Brain microvascular endothelial cell (primary cell): ENCODE results near the gene EVC.

Experiments used
- DNase-seq: peaks from one replicate; pipeline ENCODE4 v3.0.0-alpha.2; 2020
- H3K27ac ChIP-seq: fragments of 250-450 bp; sonication (Bioruptor Pico); 2 replicates; pipeline ENCODE4 v1.5.1; 2020; ENCODE audit warnings: mild to moderate bottlenecking, moderate library complexity
- H3K27me3 ChIP-seq: fragments of 250-450 bp; sonication (Bioruptor Pico); replicated peaks from 2 replicates; pipeline ENCODE4 v1.5.1; 2020; ENCODE audit warnings: mild to moderate bottlenecking
- H3K36me3 ChIP-seq: fragments of 250-450 bp; sonication (Bioruptor Pico); replicated peaks from 2 replicates; pipeline ENCODE4 v1.5.1; 2020; ENCODE audit warnings: mild to moderate bottlenecking
- H3K4me3 ChIP-seq: 2 replicates; pipeline ENCODE4 v1.5.1; 2011; ENCODE audit warnings: low read depth, mild to moderate bottlenecking, control low read depth, low read length, moderate library complexity
- in situ Hi-C: cut with HindIII; loops from 2 replicates; pipeline ENCODE4 v1.10.0; 2017; ENCODE audit warnings: low sequenced_read_pairs, low pct_ligation_motif_present
- TF ChIP-seq, protein P1 (sequence below): IDR thresholded peaks from 2 replicates; pipeline ENCODE4 v1.5.1; 2011; ENCODE audit warnings: low read depth, mild to moderate bottlenecking, moderate library complexity, low read length, control low read depth, inconsistent platforms; ENCODE audit errors: missing control alignments

The EVC gene

DNA sequence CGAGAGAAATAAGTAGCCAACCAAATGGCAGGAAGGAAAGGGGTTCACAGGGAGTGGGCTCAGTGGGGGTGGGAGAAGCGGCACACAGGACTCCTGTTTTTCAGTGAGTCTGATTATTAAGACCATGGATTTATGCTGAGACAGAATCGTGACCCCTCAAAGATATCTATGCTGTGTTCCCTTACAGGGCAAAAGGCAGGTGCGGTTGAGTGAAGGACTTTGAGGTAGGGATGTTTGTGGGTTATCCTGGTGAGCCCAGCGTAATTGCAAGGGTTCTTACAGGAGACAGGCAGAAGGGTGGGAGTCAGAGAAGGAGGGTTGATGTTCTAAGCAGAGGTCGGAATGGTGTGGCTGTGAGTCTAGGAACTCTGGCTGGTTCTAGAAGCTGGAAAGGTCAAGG is 73.0 kb downstream of the EVC start:
- in situ Hi-C loops: no loop called here

DNA sequence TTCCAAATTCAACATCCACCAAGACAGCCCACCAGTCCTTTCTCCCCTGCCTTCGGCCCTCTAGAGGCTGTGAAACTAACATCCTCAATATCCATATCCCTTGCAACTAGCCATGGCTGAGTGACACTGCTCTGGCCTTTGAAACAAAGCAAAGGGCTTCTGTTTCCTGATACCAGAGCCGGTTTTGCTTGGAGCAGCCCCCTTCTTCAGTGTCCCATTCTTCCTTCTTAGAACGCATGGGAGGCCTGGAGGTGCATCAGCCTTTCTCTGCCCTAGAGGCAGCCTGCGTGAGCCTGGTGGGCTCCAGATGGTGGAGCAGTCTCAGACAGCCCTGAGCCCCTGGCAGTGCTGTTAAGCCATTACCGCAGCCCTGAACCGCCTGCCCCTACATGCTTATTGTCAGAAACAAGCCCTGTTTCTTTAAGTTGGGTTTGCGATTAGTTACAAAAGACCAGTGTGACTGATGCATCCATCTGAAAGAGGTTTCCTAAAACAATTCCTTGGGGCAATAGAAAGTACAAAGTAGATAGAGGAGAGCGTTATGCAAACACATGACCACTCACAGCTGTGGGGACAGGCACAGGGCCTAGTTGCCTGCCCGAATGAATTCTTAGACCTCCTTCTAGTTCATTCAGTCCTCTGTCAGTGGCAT is 74.1 kb downstream of the EVC start:
- in situ Hi-C loops: no loop called here
- Histone ChIP-seq H3K4me3 (no peak overlapping the region), H3K27me3 (no peaks in the 10 kb centered on the region), H3K36me3 (peaks cover 70% of the 10 kb centered on the region), H3K27ac (no peak overlapping the region)
- TF ChIP-seq, protein P1, sequence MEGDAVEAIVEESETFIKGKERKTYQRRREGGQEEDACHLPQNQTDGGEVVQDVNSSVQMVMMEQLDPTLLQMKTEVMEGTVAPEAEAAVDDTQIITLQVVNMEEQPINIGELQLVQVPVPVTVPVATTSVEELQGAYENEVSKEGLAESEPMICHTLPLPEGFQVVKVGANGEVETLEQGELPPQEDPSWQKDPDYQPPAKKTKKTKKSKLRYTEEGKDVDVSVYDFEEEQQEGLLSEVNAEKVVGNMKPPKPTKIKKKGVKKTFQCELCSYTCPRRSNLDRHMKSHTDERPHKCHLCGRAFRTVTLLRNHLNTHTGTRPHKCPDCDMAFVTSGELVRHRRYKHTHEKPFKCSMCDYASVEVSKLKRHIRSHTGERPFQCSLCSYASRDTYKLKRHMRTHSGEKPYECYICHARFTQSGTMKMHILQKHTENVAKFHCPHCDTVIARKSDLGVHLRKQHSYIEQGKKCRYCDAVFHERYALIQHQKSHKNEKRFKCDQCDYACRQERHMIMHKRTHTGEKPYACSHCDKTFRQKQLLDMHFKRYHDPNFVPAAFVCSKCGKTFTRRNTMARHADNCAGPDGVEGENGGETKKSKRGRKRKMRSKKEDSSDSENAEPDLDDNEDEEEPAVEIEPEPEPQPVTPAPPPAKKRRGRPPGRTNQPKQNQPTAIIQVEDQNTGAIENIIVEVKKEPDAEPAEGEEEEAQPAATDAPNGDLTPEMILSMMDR: peak; percentile 38
- DNase-seq: no peak

More for the DNA sequence above, 73.0 kb downstream of the EVC start:
- H3K4me3 ChIP-seq: no peak overlapping the region
- TF ChIP-seq, protein P1: no peak
- H3K27ac ChIP-seq: no peak overlapping the region
- no peaks in the 10 kb centered on the region for H3K27me3 ChIP-seq
- no peak for DNase-seq
- H3K36me3 ChIP-seq: peaks cover 61% of the 10 kb centered on the region

DNA sequence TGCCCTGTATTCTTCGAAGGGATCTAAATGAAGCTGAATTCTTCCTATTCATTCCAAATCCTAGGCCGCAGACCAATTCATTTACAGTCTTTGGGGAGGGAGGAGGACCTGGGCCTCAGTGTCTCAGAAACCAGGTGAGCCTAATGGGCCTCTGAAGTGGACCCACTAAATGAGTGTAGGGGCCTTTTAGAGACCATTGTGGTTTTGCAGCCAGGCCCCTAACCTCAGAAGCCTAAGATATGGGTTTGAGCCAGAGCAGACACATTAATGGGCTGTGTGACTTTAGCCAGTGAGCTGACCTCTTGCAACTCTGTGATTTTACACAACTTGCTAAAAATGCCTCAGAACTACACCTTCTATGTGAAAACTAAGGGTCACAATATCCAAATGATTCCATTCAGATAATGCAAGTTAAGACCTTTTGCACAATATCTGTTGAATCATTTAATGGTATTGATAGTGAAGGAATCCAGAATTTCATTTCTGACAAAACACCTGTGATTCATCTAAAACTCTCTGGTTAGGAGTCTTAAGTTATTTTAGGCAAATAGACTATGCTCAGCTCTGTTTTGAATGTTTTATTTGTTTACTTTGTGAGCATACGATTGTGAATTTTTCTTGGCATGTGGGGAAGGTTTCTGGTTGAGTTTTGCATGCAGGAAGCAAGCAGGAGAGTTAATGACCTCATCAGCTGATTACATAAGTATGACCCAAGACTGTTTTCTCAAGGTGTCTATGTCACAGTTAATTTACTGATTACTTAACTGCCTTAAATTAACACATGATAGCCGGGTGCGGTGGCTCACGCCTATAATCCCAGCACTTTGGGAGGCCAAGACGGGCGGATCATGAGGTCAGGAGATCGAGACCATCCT is 75.0 kb downstream of the EVC start:
- in situ Hi-C loops: no loop called here
- Histone ChIP-seq H3K4me3 (no peak overlapping the region), H3K27me3 (no peaks in the 10 kb centered on the region), H3K27ac (peak overlapping the region; percentile 42), H3K36me3 (peaks cover 75% of the 10 kb centered on the region)
- peak; percentile 48 for DNase-seq
- TF ChIP-seq, protein P1: no peak

DNA sequence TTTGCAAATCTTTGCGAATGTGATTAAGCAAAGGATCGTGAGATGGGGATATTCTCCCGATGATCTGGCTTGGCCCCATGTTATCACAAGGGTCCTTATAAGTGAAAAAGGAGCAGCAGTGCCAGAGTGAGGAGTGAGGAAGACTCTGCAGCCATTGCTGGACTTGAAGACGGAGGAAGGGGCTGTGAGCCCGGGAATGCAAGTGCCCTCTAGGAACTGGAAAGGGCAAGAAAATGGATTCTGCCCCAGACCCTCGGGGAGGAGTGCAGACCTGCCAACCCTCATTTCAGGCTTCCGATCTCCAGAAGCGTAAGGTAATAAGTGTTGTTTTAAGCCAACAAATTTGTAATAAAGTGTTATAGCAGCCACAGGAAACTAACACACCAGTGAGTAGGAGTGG is 76.3 kb downstream of the EVC start:
- no peak for DNase-seq
- H3K27me3 ChIP-seq: no peaks in the 10 kb centered on the region
- H3K4me3 ChIP-seq: no peak overlapping the region
- in situ Hi-C loops: no loop called here
- peaks cover 72% of the 10 kb centered on the region for H3K36me3 ChIP-seq
- H3K27ac ChIP-seq: no peak overlapping the region
- TF ChIP-seq, protein P1: no peak

DNA sequence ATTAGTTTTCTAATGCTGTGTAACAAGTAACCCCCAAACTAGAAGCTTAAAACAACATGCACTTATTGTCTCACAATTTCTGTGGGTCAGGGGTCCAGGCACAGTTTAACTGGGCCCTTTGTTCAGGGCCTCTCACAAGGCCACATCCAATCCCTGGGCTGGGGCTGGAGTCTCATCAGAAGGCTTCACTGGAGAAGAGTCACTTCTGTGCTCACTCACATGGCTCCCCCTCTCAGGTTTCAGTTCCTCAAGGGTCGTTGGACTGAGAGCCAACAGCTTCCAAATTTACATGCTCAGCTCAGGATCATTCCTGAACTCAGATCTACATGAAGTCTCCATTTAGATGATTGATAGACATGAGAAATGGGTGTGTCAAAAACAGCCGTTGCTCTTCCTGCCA is 77.1 kb downstream of the EVC start:
- Histone ChIP-seq H3K27ac (no peak overlapping the region), H3K36me3 (peaks cover 74% of the 10 kb centered on the region), H3K4me3 (no peak overlapping the region), H3K27me3 (no peaks in the 10 kb centered on the region)
- in situ Hi-C loops: no loop called here
- no peak for DNase-seq
- TF ChIP-seq, protein P1: no peak
